ENCODE data around the gene ANKRD13A. TPM values are rescaled to one million over a fixed set of nuclear protein-coding genes. Genes with fewer than 3 reads are reported as not detected.
"Not testable (repeated sequence)": the region's sequence is repeated elsewhere in the genome, so short reads cannot be mapped to it uniquely, and the experiment has no call there.

ANKRD13A gene
- total RNA-seq, 1 experiment from 2014 or later, result 25.9 TPM

DNA sequence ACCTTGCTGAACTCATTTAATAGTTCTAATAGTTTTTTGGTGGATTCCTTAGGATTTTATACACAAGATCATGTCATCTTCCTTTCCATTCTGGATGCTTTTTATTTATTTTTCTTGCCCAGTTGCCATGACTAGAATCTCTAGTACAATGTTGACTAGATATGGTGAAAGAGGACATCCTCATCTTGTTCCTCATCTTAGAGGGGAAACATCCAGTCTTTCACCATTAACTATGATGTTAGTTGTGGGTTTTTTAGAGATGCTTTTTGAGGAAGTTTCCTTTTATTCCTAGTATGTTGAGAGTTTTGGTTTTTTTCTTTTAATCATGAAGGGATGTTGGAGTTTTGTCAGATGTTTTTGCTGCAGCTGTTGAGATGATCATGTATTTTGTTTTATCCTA is 8.7 kb downstream of the ANKRD13A start:
- Histone ChIP-seq H3K36me3 (replicated peaks; ENCODE audit: control insufficient read depth, insufficient read depth, low read length) (no peaks in the 10 kb centered on the region), H3K4me3 (ENCODE audit: insufficient read depth, low read depth, low read length) (no peak overlapping the region), H3K27me3 (ENCODE audit: control insufficient read depth, insufficient read depth, low read length) (no peaks in the 10 kb centered on the region)
- DNase-seq, result no peak

- not testable (repeated sequence) for H3K4me3 ChIP-seq (ENCODE audit: insufficient read depth, low read depth, low read length); H3K36me3 ChIP-seq (replicated peaks; ENCODE audit: control insufficient read depth, insufficient read depth, low read length); DNase-seq; H3K27me3 ChIP-seq (ENCODE audit: control insufficient read depth, insufficient read depth, low read length)
These were observed 9.6 kb downstream of the ANKRD13A start for GRCh38 chr12:110008681-110009398.

DNA sequence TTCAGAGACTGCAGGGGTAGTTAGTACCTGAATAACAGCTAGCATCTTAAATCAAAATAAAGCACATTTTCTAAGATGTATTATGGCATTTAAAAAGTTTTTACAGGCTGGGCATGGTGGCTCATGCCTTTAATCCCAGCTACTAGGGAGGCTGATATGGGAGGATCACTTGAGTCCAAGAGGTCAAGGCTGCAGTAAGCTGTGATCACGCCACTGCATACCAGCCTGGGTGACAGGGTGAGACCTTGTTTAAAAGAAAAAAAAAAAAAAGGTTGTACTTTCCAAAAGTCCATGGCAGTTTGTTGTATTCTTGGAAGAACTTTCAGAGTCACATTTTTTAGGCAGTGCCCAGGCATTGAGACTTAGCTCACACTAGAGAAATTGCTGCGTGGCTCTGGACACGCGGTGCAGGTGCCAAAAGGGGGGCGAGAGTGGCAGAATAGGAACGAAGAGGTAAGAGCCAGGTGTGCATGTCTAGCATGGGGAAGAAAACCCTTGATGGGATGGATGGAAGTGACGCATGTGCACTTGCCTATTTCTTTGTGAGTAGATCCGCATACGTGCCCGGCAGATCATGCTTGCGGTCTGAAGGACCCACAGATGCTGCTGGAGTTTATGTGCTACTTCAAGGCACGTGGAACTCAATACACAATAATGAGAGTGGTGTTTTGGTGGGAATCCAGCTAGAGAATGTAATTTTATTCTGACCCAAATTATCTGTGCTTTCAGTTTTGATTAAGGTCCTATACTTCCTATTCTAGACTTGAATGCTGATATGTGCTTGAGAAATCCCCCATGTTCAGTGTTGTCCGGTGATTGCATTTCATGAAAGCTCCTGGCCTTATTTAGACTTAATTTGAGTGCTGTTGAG is 11.9 kb downstream of the ANKRD13A start:
- H3K27me3 ChIP-seq (ENCODE audit: control insufficient read depth, insufficient read depth, low read length), result no peaks in the 10 kb centered on the region
- DNase-seq, result no peak
- H3K4me3 ChIP-seq (ENCODE audit: insufficient read depth, low read depth, low read length), result no peak overlapping the region

GRCh38 chr12:110012137-110012536 is 12.9 kb downstream of the ANKRD13A start:
- no peak for DNase-seq
- Histone ChIP-seq H3K4me3 (ENCODE audit: insufficient read depth, low read depth, low read length) (no peak overlapping the region), H3K36me3 (replicated peaks; ENCODE audit: control insufficient read depth, insufficient read depth, low read length) (no peaks in the 10 kb centered on the region), H3K27me3 (ENCODE audit: control insufficient read depth, insufficient read depth, low read length) (no peaks in the 10 kb centered on the region)

More for the DNA sequence above, 11.9 kb downstream of the ANKRD13A start:
- no peaks in the 10 kb centered on the region for H3K36me3 ChIP-seq (replicated peaks; ENCODE audit: control insufficient read depth, insufficient read depth, low read length)

DNA sequence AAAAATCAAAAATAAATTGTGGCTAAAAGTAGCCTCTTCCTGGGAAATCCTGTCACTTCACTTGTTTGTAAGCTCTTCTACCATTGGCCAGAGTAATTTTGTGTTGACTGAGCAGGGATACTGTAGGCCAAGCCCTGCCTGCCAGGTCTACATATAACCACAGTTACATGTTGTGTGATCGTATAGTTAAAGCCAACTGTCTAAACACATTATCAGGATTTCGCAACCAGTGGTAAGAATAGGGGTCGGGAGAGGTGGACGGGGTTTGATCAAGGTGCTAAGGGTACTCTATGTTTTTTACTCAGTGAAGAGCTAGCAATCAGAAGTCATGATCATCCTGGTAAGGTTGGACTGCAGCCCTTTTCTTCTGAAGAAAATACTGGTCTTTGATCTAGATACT is 13.4 kb downstream of the ANKRD13A start:
- Histone ChIP-seq H3K4me3 (ENCODE audit: insufficient read depth, low read depth, low read length) (no peak overlapping the region), H3K27me3 (ENCODE audit: control insufficient read depth, insufficient read depth, low read length) (no peaks in the 10 kb centered on the region), H3K36me3 (replicated peaks; ENCODE audit: control insufficient read depth, insufficient read depth, low read length) (no peaks in the 10 kb centered on the region)
- no peak for DNase-seq

DNA sequence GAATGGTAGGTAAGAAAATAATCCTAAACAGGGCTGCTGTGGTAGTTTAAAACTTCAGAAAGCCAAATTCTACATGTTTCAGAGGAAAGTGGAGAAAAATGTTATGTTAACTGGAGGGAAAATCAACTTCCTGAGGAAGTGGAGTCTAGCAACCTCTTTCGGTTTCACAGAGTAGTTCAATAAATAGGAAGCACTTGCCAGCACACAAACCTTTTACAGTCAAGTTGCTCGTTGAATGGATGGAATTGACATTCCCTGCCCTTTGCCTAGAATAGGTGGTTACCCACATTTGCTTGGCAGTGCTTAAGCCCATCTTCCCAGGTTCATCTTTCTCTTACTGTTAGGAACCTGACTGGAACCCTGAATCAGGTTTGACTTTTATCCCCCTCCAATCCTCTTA is 15.9 kb downstream of the ANKRD13A start:
- DNase-seq, result no peak
- H3K4me3 ChIP-seq (ENCODE audit: insufficient read depth, low read depth, low read length), result no peak overlapping the region
- H3K36me3 ChIP-seq (replicated peaks; ENCODE audit: control insufficient read depth, insufficient read depth, low read length), result no peaks in the 10 kb centered on the region
- H3K27me3 ChIP-seq (ENCODE audit: control insufficient read depth, insufficient read depth, low read length), result no peaks in the 10 kb centered on the region

DNA sequence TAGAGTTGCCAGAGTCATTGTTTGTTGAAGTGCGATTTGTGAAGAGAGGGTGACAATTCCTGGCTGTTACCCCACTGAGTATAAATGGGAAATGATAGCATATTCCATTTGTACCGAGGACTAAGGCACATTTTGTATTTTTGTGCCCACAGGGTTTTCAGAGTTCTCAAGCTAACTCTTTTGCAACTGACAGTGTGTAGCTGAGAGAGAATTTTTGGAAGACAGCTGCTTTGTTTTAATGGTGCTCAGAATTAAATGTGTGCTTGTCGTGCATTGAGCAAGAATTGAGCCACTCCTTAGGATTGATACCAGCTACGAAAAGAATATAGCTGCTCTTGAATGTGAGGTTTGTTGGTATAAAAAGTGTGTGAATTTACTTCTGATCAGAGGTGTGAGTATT is 21.7 kb downstream of the ANKRD13A start:
- H3K36me3 ChIP-seq (replicated peaks; ENCODE audit: control insufficient read depth, insufficient read depth, low read length), result no peaks in the 10 kb centered on the region
- no peak overlapping the region for H3K4me3 ChIP-seq (ENCODE audit: insufficient read depth, low read depth, low read length)
- no peak for DNase-seq

GRCh38 chr12:110023059-110023980 is 24.1 kb downstream of the ANKRD13A start:
- Histone ChIP-seq H3K4me3 (ENCODE audit: insufficient read depth, low read depth, low read length) (no peak overlapping the region), H3K27me3 (ENCODE audit: control insufficient read depth, insufficient read depth, low read length) (no peaks in the 10 kb centered on the region), H3K36me3 (replicated peaks; ENCODE audit: control insufficient read depth, insufficient read depth, low read length) (peaks cover 1% of the 10 kb centered on the region)
- peak; percentile 41 for DNase-seq

More for the DNA sequence above, 21.7 kb downstream of the ANKRD13A start:
- no peaks in the 10 kb centered on the region for H3K27me3 ChIP-seq (ENCODE audit: control insufficient read depth, insufficient read depth, low read length)

DNA sequence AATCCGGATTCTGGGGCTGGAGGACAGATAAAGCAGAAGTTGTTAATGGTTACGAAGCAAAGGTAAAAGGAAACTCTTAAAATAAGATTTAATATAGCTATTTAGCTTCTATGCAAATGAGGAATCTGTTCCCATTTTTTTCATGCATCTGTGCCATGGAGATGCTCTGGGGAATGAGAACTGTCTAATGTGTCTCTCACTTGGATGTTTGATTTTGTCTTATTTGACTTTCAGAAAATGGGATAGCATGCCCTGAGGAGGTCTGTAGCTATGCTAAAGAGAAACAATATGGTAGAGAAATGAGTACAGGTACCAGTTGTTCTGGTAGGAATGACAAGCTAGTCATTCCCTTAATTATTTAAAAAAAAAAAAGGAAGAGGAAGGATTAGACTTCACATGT is 24.8 kb downstream of the ANKRD13A start:
- H3K27me3 ChIP-seq (ENCODE audit: control insufficient read depth, insufficient read depth, low read length), result no peaks in the 10 kb centered on the region
- H3K4me3 ChIP-seq (ENCODE audit: insufficient read depth, low read depth, low read length), result no peak overlapping the region
- DNase-seq, result no peak
- peaks cover 1% of the 10 kb centered on the region for H3K36me3 ChIP-seq (replicated peaks; ENCODE audit: control insufficient read depth, insufficient read depth, low read length)

GRCh38 chr12:110028323-110028722 is 29.1 kb downstream of the ANKRD13A start:
- no peak overlapping the region for H3K4me3 ChIP-seq (ENCODE audit: insufficient read depth, low read depth, low read length)
- no peaks in the 10 kb centered on the region for H3K27me3 ChIP-seq (ENCODE audit: control insufficient read depth, insufficient read depth, low read length)
- H3K36me3 ChIP-seq (replicated peaks; ENCODE audit: control insufficient read depth, insufficient read depth, low read length), result peaks cover 3% of the 10 kb centered on the region
- no peak for DNase-seq

DNA sequence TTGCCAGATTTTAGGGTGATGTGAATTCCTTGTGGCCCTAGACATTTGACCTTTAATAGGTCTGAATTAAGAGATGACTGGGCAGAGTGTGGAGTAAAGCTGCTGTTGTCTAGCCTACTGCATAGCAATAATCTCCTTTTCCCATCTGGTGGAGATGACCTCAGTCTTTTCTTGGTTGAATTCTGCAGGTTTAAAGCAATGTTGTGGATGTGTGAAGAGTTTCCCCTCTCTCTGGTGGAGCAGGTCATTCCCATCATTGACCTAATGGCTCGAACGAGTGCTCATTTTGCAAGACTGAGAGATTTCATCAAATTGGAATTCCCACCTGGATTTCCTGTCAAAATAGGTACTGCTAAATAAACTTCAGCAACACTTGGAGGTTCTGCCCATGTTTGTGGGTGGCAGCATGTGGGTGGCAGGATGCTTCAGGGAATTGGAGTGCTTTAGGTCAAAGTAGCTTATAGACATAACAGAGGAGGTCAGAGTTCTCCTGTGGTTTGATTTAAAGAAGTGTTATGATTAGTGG is 30.1 kb downstream of the ANKRD13A start:
- no peak overlapping the region for H3K4me3 ChIP-seq (ENCODE audit: insufficient read depth, low read depth, low read length)
- DNase-seq, result no peak
- H3K36me3 ChIP-seq (replicated peaks; ENCODE audit: control insufficient read depth, insufficient read depth, low read length), result peaks cover 3% of the 10 kb centered on the region
- no peaks in the 10 kb centered on the region for H3K27me3 ChIP-seq (ENCODE audit: control insufficient read depth, insufficient read depth, low read length)

DNA sequence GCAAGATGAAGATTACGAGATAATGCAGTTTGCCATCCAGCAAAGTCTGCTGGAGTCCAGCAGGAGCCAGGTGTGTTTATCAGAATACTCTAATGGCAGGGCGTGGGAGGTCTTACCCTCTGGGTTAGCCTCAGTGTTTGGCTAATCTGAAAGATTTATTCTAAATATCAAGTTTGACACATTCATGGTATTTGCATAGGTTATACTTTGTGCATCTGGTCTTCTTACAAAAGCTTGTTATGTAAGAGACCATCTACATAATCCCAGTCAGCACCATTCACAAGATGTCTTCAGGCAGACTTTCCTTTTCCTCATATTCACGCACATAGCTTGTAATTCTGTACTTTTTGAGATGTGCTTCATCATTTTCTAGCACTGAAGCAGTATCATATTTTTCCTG is 34.7 kb downstream of the ANKRD13A start:
- Histone ChIP-seq H3K36me3 (replicated peaks; ENCODE audit: control insufficient read depth, insufficient read depth, low read length) (peaks cover 2% of the 10 kb centered on the region), H3K4me3 (ENCODE audit: insufficient read depth, low read depth, low read length) (no peak overlapping the region), H3K27me3 (ENCODE audit: control insufficient read depth, insufficient read depth, low read length) (no peaks in the 10 kb centered on the region)
- no peak for DNase-seq

DNA sequence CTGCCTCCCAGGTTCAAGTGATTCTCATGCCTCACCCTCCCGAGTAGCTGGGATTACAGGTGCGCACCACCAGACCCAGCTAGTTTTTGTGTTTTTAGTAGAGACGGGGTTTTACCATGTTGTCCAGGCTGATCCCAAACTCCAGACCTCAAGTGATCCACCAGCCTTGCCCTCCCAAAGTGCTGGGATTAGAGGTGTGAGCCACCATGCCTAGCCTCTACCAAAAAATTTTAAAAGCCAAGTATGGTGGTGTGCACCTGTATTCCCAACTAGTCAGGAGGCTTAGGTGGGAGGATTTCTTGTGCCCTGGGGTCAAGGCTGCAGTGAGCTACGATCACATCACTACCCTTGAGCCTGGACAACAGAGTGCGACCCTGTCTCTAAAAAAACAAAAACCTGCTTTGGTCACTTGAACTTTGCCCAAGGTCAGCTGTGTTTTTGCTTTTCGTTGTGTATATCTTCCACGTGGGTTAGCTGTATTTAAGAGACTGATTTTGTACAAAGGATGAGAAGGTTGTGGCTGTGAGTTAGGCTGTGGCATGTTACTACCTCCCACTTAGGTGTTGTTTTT is 36.4 kb downstream of the ANKRD13A start:
- no peaks in the 10 kb centered on the region; the same call in none of the 2 replicates for H3K36me3 ChIP-seq (replicated peaks; ENCODE audit: control insufficient read depth, insufficient read depth, low read length)
- no peaks in the 10 kb centered on the region for H3K27me3 ChIP-seq (ENCODE audit: control insufficient read depth, insufficient read depth, low read length)
- no peak for DNase-seq
- H3K4me3 ChIP-seq (ENCODE audit: insufficient read depth, low read depth, low read length), result no peak overlapping the region

GRCh38 chr12:110037315-110037714 is 38.1 kb downstream of the ANKRD13A start:
- peaks cover 2% of the 10 kb centered on the region for H3K36me3 ChIP-seq (replicated peaks; ENCODE audit: control insufficient read depth, insufficient read depth, low read length)
- H3K4me3 ChIP-seq (ENCODE audit: insufficient read depth, low read depth, low read length), result no peak overlapping the region
- no peaks in the 10 kb centered on the region for H3K27me3 ChIP-seq (ENCODE audit: control insufficient read depth, insufficient read depth, low read length)
- DNase-seq, result no peak

Measured in H7 (cell line).